GM19395 (cell line): Measurements from ENCODE around the gene GUCY1A2.

Experiments
- ATAC-seq: cut with Tn5 transposase; IDR thresholded peaks from one replicate; pipeline ENCODE4 v1.9.1; 2021; ENCODE audit warnings: mild to moderate bottlenecking, moderate library complexity; ENCODE audit not compliant: unreplicated experiment

The GUCY1A2 gene

DNA sequence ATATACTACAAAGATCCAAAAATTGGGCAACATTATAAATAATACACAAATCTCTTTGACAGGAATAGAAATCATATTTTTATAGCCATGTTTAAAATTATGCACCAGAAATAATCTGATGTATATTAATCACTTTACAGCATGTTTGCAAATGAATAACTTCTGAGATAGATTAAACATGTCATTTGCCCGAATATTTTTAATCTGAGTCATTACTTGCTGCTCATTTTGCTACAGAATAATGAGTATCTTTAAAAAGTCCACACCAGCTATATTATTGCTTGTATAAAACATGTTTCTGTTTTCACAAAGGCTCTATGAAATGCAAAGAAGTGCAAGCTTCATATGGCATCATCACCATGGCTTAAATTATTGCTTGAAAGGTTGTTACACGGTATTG is 336.8 kb downstream of the GUCY1A2 start:
- no peak for ATAC-seq

DNA sequence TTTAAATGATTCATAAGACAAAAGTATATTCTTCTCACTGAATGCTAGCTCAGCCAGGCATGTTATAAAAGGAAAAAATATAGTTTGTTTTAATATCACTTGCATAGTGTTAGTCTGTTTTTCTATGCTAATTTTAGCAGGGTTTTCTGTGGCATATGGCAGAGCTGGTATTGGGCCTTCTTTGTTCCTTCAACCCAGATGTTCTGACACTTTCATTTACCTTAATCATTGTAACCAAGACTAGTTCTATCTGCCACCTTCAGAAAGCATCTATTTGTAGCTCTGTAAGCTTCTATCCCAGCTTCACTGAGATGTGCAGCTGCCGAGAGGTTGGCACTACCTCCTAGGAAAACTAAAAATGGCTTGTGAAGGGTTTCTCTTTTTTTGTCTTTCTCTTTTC is 338.7 kb downstream of the GUCY1A2 start:
- no peak for ATAC-seq

DNA sequence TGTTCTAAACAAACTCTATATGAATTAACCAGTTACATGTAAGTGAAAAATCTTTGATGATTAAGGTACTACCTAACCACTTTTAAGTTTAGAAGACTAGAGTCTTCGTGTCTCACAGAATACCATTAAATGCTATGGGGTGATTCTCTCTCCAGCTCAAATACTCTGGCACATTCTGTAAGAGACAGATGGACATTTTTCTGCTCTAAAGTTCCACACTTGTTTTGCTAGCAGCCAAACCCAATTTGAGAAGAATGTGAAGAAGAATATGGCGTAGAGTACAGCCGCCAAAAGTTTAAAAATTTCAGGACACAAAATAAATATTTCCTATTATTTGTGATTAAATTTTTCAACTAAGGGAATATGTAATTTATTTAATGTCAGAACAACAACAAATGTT is 339.1 kb downstream of the GUCY1A2 start:
- ATAC-seq = no peak

- no peak for ATAC-seq
These were observed 348.2 kb downstream of the GUCY1A2 start for GRCh38 chr11:106670069-106670468.

DNA sequence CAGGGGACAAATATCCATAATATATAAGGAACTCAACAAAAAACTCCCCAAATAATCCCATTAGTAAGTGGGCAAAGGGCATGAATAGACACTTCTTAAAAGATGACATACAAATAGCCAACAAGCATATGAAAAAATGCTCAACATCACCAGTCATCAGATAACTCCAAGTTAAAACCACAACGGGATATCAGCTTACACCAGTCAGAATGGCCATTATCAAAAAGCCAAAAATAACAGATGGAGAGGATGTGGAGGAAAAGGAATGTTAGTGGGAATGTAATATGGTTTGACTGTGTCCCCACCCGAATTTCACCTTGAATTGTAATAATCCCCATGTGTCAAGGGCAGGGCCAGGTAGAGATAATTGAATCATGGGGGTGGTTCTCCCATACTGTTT is 350.1 kb downstream of the GUCY1A2 start:
- ATAC-seq = no peak

GRCh38 chr11:106656646-106657045 is 361.6 kb downstream of the GUCY1A2 start:
- ATAC-seq = no peak

DNA sequence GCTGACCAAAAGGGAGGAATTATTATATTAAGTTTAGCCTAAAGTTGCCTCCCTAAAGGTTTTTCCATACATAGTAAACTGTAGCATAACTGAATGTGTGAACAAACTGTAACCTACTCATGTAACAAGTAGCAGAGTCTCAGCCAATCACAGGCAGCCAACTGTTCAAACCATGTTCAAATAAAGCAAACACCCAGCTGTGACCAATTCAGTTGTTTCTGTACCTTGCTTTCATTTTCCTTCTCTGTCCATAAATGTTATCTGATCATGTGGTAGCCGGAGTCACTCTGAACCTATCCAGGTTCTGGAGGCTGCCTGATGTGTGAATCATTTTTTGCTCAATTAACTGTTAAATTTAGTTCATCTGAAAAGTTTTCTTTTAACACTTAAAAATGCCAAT is 373.5 kb downstream of the GUCY1A2 start:
- ATAC-seq = no peak

DNA sequence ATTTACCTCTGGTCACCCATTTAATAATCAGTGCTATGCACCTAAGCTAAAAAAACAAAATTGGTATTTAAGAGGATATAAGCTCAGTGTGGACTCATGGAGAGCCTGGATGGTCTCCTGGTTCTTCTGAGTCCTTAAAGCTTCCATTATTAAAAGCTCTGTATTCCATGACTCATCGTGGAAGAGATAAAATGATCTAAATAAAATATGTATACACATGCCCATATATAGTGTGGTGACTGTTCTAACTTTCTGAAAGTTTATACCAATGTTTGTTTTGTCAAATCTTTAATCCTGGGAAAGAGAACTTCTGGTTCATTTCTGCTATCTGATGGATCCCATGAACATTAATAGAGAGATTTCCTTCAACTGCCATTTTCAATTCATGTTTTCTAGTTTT is 375.9 kb downstream of the GUCY1A2 start:
- ATAC-seq = no peak

DNA sequence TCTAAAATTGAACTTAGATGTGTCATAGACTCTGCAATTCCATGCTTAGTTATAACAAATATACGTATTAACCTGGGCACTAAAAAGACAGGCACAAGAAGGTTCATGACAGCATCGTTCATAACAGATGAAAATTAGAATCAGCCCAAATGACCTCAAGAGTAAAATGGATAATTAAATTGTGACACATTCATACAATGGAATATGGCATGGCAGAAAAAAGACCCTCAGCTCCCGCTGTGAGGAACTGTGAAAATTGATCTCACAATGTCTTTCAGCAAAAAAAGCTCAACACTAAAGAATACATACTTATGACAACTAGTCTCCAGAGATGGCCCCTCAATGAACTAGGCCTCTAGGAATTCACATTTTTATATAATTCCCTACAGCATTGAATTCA is 386.0 kb downstream of the GUCY1A2 start:
- ATAC-seq = no peak

DNA sequence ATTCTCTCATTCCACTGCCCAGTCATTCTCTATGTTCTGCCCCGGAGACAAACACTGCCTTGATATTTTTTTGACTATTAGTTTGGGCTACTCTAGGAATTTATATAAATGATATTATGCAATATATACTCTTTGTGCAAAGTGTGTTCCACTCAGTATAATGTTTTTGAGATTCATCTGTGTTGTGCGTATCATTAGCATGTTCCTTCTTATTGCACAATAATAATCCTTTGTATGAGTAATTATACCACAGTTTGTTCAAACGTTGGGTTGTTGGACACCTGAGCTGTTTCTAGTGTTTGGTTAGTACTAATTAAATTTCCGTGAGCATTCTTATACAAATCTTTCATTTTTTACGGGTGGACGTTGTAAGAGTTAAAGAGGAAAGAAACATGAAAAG is 390.6 kb downstream of the GUCY1A2 start:
- ATAC-seq = no peak

GRCh38 chr11:106625566-106625965 is 392.7 kb downstream of the GUCY1A2 start:
- ATAC-seq = no peak

DNA sequence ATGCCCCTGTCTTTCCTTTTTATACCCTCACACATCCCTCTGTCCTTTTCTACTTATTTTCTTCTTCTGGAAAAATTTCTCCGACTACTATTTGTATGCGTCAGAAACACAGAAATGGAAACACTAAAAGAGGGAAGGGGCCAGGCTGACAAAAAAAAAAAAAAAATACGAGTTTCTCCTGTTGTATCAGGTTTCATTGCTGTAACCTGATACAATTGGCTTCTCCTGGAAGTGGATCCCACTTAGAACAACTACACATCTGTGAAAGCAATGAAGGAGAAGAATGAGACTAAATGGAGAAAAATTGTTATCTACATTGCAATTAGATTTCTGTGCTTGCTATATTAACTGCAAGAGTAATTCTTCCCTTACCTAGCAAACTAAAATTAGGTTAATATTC is 393.9 kb downstream of the GUCY1A2 start:
- no peak for ATAC-seq
